Measurements from ENCODE around the gene BORCS6.

DNA sequence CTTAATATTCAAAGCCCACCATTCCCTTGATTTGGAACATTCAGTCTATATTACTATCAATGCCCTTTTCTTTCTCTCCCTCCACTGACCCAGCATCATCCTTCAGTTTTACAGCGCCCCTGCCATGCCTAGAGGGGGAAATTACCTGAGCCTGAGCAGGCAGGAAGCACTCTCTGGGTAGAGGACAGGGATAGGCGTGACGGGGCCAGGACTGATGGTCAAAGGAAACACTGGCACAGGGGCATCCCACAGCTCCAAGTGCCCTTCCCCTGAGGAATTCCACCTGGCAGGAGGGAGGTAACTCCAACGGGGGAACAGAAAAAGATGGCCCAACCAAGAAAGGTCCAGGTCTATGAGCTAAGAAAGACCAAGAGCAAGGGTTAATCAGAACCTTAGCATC is 47.9 kb upstream of the BORCS6 start:
- TF ChIP-seq, protein P1, sequence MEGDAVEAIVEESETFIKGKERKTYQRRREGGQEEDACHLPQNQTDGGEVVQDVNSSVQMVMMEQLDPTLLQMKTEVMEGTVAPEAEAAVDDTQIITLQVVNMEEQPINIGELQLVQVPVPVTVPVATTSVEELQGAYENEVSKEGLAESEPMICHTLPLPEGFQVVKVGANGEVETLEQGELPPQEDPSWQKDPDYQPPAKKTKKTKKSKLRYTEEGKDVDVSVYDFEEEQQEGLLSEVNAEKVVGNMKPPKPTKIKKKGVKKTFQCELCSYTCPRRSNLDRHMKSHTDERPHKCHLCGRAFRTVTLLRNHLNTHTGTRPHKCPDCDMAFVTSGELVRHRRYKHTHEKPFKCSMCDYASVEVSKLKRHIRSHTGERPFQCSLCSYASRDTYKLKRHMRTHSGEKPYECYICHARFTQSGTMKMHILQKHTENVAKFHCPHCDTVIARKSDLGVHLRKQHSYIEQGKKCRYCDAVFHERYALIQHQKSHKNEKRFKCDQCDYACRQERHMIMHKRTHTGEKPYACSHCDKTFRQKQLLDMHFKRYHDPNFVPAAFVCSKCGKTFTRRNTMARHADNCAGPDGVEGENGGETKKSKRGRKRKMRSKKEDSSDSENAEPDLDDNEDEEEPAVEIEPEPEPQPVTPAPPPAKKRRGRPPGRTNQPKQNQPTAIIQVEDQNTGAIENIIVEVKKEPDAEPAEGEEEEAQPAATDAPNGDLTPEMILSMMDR (IDR thresholded peaks at IDR 0.05): no peak
- no peak for TF ChIP-seq POLR2A (IDR thresholded peaks at IDR 0.05)
